Measurements from ENCODE around the gene CDH15.

DNA sequence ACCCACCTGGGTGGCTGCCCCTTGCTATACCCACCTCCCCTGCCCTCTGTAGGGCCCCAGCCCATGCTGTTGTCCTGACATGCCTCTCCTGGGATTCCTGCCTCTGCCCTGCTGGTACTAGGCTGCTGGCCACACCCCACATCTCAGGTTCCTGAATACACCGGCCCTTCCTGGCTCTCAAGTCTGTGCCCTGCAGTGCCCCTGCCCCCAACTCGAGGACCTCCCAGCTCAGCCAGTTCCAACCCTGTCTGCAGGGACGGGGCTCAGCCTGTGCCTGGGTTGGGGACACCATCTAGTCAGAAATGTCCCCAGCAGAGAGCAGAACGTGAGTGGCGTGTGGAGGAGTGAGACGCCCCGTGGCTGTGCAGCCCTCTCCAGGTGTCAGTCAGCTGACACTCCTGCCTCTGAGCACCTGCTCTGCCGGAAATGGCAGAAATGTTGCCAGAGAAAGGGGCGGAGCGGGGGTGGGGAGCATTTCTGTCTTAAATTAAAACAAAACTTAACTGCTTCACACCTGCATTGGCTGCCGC lies 49.2 kb upstream of the CDH15 start:
- TF ChIP-seq MXI1 (conservative IDR thresholded peaks at IDR 0.05; ENCODE audit: poor library complexity, severe bottlenecking) (no peak), TAF1 (IDR thresholded peaks at IDR 0.05; ENCODE audit: low read depth) (no peak), CTCF (IDR thresholded peaks at IDR 0.05; ENCODE audit: poor library complexity, severe bottlenecking) (no peak), EP300 (conservative IDR thresholded peaks at IDR 0.05; ENCODE audit: poor library complexity, severe bottlenecking) (no peak), POLR2AphosphoS5 (IDR thresholded peaks at IDR 0.05) (no peak), EZH2 (IDR thresholded peaks at IDR 0.05; ENCODE audit: borderline replicate concordance, insufficient read depth, low read length, poor library complexity, severe bottlenecking) (no peak)
- TF ChIP-seq, protein P1, sequence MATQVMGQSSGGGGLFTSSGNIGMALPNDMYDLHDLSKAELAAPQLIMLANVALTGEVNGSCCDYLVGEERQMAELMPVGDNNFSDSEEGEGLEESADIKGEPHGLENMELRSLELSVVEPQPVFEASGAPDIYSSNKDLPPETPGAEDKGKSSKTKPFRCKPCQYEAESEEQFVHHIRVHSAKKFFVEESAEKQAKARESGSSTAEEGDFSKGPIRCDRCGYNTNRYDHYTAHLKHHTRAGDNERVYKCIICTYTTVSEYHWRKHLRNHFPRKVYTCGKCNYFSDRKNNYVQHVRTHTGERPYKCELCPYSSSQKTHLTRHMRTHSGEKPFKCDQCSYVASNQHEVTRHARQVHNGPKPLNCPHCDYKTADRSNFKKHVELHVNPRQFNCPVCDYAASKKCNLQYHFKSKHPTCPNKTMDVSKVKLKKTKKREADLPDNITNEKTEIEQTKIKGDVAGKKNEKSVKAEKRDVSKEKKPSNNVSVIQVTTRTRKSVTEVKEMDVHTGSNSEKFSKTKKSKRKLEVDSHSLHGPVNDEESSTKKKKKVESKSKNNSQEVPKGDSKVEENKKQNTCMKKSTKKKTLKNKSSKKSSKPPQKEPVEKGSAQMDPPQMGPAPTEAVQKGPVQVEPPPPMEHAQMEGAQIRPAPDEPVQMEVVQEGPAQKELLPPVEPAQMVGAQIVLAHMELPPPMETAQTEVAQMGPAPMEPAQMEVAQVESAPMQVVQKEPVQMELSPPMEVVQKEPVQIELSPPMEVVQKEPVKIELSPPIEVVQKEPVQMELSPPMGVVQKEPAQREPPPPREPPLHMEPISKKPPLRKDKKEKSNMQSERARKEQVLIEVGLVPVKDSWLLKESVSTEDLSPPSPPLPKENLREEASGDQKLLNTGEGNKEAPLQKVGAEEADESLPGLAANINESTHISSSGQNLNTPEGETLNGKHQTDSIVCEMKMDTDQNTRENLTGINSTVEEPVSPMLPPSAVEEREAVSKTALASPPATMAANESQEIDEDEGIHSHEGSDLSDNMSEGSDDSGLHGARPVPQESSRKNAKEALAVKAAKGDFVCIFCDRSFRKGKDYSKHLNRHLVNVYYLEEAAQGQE (IDR thresholded peaks at IDR 0.05; ENCODE audit: borderline replicate concordance) = no peak

Measured in neural cell (in vitro differentiated cells).